ENCODE data around the gene HAUS5.
"Not testable (repeated sequence)": the region's sequence is repeated elsewhere in the genome, so short reads cannot be mapped to it uniquely, and the experiment has no call there.

Gene HAUS5

DNA sequence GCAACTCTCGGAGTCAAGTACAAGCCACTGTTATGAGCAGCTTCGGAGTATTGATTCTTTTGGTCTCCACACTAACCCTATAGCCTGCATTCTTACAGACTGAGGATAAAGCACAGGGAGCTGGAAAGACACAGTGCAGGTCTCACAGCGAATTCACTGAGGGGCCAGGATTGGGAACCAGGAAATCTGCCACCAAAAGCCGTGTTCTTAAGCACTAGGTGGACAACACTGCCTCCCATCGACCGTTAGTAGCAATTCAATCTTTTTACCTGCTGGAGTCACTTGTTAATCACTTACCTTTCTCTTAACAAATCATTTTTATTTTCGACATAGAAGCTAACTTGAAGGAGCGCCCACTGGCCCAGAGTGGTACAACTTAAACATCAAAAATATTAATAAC is 20.3 kb upstream of the HAUS5 start:
- no peaks in the 10 kb centered on the region for H3K9me3 Mint-ChIP-seq
- no peak overlapping the region for H3K27ac Mint-ChIP-seq
- DNase-seq (no peak), ATAC-seq (replicated peaks) (no peak)
- H3K27me3 Mint-ChIP-seq = peaks cover 8 to 19% of the 10 kb centered on the region in 2 donors
- peaks cover 0 to 4% of the 10 kb centered on the region in 2 donors for H3K4me1 Mint-ChIP-seq (ENCODE audit: low read depth in 2 of 2)
- peaks cover 6% of the 10 kb centered on the region for H3K36me3 Mint-ChIP-seq (ENCODE audit: insufficient read depth)
- no peak overlapping the region for H3K4me3 Mint-ChIP-seq

GRCh38 chr19:35595026-35595425 is 17.5 kb upstream of the HAUS5 start:
- ATAC-seq (replicated peaks); H3K4me3 Mint-ChIP-seq; H3K4me1 Mint-ChIP-seq (ENCODE audit: low read depth in 2 of 2); H3K9me3 Mint-ChIP-seq; H3K27ac Mint-ChIP-seq; H3K36me3 Mint-ChIP-seq (ENCODE audit: insufficient read depth); DNase-seq: not testable (repeated sequence)
- peaks cover 15 to 31% of the 10 kb centered on the region in 2 donors for H3K27me3 Mint-ChIP-seq

DNA sequence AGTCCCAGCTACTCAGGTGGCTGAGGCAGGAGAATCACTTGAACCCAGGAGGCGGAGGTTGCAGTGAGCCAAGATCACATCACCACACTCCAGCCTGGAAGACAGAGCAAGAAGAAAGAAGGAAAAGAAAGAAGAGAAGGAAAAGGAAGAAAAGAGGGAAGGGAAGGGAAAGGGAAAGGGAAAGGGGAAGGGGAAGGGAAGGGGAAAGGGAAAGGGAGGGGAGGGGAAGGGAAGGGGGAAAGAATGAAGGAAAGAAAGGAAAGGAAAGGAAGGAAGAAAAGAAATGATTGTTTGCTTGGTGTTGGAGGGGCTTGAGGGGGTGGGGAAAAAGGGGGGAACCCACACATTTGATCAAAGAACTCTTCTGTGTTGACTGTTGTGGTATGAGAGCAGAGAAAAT is 16.6 kb upstream of the HAUS5 start:
- Mint-ChIP-seq H3K9me3 (no peaks in the 10 kb centered on the region), H3K4me1 (ENCODE audit: low read depth in 2 of 2) (peaks cover 0 to 4% of the 10 kb centered on the region in 2 donors), H3K27ac (no peak overlapping the region), H3K27me3 (peaks cover 20 to 40% of the 10 kb centered on the region in 2 donors), H3K36me3 (ENCODE audit: insufficient read depth) (peaks cover 6% of the 10 kb centered on the region), H3K4me3 (no peak overlapping the region)
- no peak for DNase-seq
- no peak for ATAC-seq (replicated peaks)

DNA sequence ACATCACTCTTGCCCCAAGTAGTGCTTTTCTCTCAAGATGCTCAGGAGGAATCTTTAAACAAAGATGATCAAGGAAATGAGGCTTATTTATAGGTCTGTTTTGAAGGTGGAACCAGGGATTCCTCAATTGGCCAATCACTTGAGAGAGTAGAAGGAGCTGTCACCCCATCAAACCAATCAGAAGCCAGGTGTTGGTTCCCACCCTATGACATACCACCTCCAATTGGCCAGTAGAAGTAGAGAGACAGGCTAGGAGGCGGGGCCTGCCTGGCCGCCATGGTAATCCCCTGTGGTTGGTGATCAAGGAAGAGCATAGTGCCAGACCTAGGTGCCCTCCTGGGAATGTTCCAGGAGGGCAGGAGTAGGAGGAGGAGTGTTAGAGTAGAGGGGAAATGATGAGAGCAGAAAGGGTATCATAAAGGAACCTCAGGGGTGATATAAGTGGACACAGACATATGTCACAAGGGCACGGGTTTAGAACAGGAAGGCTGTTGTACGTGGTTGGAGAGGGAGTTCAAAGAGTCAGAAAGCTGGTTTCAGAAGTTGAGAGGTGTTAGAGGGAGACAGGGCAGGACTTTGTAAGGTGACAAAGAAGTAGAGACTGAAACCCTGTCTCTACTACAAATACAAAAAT is 16.1 kb upstream of the HAUS5 start:
- H3K27me3 Mint-ChIP-seq = peaks cover 20 to 46% of the 10 kb centered on the region in 2 donors
- ATAC-seq (replicated peaks) (peak; percentile 21), DNase-seq (no peak)
- no peak overlapping the region for H3K27ac Mint-ChIP-seq
- H3K9me3 Mint-ChIP-seq = no peaks in the 10 kb centered on the region
- H3K36me3 Mint-ChIP-seq (ENCODE audit: insufficient read depth) = peaks cover 6% of the 10 kb centered on the region
- H3K4me1 Mint-ChIP-seq (ENCODE audit: low read depth in 2 of 2) = peaks cover 0 to 4% of the 10 kb centered on the region in 2 donors
- no peak overlapping the region for H3K4me3 Mint-ChIP-seq

- ATAC-seq (replicated peaks) (no peak), DNase-seq (no peak)
- Mint-ChIP-seq H3K4me1 (ENCODE audit: low read depth in 2 of 2) (no peaks in the 10 kb centered on the region), H3K27me3 (peaks cover 12 to 40% of the 10 kb centered on the region in 2 donors), H3K4me3 (no peak overlapping the region), H3K9me3 (no peaks in the 10 kb centered on the region), H3K27ac (no peak overlapping the region), H3K36me3 (ENCODE audit: insufficient read depth) (peaks cover 2% of the 10 kb centered on the region)
Measured at GRCh38 chr19:35601971-35602370, 10.6 kb upstream of the HAUS5 start.

DNA sequence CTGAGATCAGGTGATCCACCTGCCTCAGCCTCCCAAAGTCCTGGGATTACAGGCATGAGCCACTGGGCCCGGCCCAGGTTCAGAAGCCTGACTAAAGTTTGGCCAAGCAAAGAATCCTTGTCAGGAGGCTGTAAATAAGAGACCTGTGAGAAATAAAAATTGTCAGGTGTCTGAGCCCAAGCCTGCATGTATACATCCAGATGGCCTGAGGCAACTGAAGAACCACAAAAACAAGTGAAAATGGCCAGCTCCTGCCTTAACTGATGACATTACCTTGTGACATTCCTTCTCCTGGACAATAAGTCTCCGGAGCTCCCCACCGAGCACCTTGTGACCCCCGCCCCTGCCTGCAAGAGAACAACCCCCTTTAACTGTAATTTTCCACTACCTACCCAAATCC is 8.1 kb upstream of the HAUS5 start:
- not testable (repeated sequence) for H3K36me3 Mint-ChIP-seq (ENCODE audit: insufficient read depth); DNase-seq; H3K4me3 Mint-ChIP-seq; ATAC-seq (replicated peaks); H3K4me1 Mint-ChIP-seq (ENCODE audit: low read depth in 2 of 2); H3K9me3 Mint-ChIP-seq; H3K27ac Mint-ChIP-seq
- peaks cover 5 to 22% of the 10 kb centered on the region in 2 donors for H3K27me3 Mint-ChIP-seq

- DNase-seq; H3K27me3 Mint-ChIP-seq; H3K27ac Mint-ChIP-seq; H3K4me3 Mint-ChIP-seq; H3K9me3 Mint-ChIP-seq; H3K4me1 Mint-ChIP-seq (ENCODE audit: low read depth in 2 of 2); ATAC-seq (replicated peaks): not testable (repeated sequence)
- peaks cover 15% of the 10 kb centered on the region for H3K36me3 Mint-ChIP-seq (ENCODE audit: insufficient read depth)
Measured at GRCh38 chr19:35607170-35607569, 5.4 kb upstream of the HAUS5 start.

- Mint-ChIP-seq H3K9me3 (peaks cover 0 to 6% of the 10 kb centered on the region in 2 donors), H3K36me3 (ENCODE audit: insufficient read depth) (peaks cover 20% of the 10 kb centered on the region), H3K4me1 (ENCODE audit: low read depth in 2 of 2) (peaks cover 0 to 14% of the 10 kb centered on the region in 2 donors), H3K27me3 (no peaks in the 10 kb centered on the region), H3K27ac (no peak overlapping the region), H3K4me3 (no peak overlapping the region)
- no peak for DNase-seq
- no peak for ATAC-seq (replicated peaks)
Measured at GRCh38 chr19:35607661-35608060, 4.9 kb upstream of the HAUS5 start.

GRCh38 chr19:35608251-35608650 is 4.3 kb upstream of the HAUS5 start:
- peaks cover 21% of the 10 kb centered on the region for H3K36me3 Mint-ChIP-seq (ENCODE audit: insufficient read depth)
- H3K4me1 Mint-ChIP-seq (ENCODE audit: low read depth in 2 of 2) = peaks cover 0 to 14% of the 10 kb centered on the region in 2 donors
- H3K27ac Mint-ChIP-seq = no peak overlapping the region
- peaks cover 0 to 6% of the 10 kb centered on the region in 2 donors for H3K9me3 Mint-ChIP-seq
- H3K4me3 Mint-ChIP-seq = no peak overlapping the region
- DNase-seq = no peak
- H3K27me3 Mint-ChIP-seq = no peaks in the 10 kb centered on the region
- no peak for ATAC-seq (replicated peaks)

- Mint-ChIP-seq H3K4me1 (ENCODE audit: low read depth in 2 of 2) (peaks cover 0 to 21% of the 10 kb centered on the region in 2 donors), H3K27ac (peak overlapping the region; percentile 35 to 51), H3K4me3 (no peak overlapping the region), H3K9me3 (peaks cover 0 to 6% of the 10 kb centered on the region in 2 donors), H3K27me3 (no peaks in the 10 kb centered on the region), H3K36me3 (ENCODE audit: insufficient read depth) (peaks cover 32% of the 10 kb centered on the region)
- ATAC-seq (replicated peaks) = no peak
- DNase-seq = no peak
Measured at GRCh38 chr19:35609851-35610353, 2.6 kb upstream of the HAUS5 start.

DNA sequence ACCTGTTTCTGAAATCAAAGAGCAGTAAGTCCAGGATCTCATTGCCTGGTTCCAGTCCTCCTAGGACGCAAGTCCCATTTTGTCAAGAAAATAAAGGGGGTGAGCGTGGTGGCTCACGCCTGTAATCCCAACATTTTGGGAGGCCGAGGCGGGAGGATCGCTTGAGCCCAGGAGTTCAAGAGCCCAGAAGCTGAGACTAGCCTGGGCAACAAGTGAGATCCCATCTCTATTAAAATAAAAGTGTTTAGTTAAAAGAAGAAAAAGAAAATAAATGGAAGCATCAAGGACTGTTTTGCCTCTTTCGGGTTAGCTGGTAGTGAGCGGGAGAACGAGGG is 344 bp upstream of the HAUS5 start:
- no peaks in the 10 kb centered on the region for H3K27me3 Mint-ChIP-seq
- H3K27ac Mint-ChIP-seq = peak overlapping the region; percentile 94 to 95
- peaks cover 0 to 21% of the 10 kb centered on the region in 2 donors for H3K4me1 Mint-ChIP-seq (ENCODE audit: low read depth in 2 of 2)

GRCh38 chr19:35613574-35613973 is 1.0 kb downstream of the HAUS5 start:
- Mint-ChIP-seq H3K4me1 (ENCODE audit: low read depth in 2 of 2) (peaks cover 0 to 21% of the 10 kb centered on the region in 2 donors), H3K27ac (peak overlapping the region; percentile 94 to 95), H3K36me3 (ENCODE audit: insufficient read depth) (peaks cover 37% of the 10 kb centered on the region), H3K27me3 (no peaks in the 10 kb centered on the region), H3K9me3 (peaks cover 0 to 3% of the 10 kb centered on the region in 2 donors), H3K4me3 (peak overlapping the region; percentile 82 to 87)
- ATAC-seq (replicated peaks) = no peak
- no peak for DNase-seq

More for the DNA sequence above, 344 bp upstream of the HAUS5 start:
- Mint-ChIP-seq H3K36me3 (ENCODE audit: insufficient read depth) (peaks cover 37% of the 10 kb centered on the region), H3K9me3 (peaks cover 0 to 6% of the 10 kb centered on the region in 2 donors), H3K4me3 (peak overlapping the region; percentile 82 to 87)
- DNase-seq = no peak
- ATAC-seq (replicated peaks) = no peak

DNA sequence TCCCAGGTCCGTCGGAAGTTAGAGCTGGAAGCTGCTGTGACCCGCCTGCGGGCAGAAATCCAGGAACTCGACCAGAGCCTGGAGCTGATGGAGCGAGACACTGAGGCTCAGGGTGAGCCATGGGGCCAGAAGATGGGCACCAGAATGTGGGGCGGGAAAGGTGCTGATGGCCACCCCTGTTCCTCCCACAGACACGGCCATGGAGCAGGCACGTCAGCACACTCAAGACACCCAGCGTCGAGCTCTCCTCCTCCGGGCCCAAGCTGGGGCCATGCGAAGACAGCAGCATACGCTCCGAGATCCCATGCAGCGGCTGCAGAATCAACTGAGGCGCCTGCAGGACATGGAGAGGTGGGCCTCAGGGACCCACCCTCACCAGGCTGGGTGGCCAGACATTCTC is 2.5 kb downstream of the HAUS5 start:
- Mint-ChIP-seq H3K27ac (no peak overlapping the region), H3K36me3 (ENCODE audit: insufficient read depth) (peaks cover 34% of the 10 kb centered on the region)

GRCh38 chr19:35618857-35619256 is 6.3 kb downstream of the HAUS5 start:
- Mint-ChIP-seq H3K9me3 (no peaks in the 10 kb centered on the region), H3K36me3 (ENCODE audit: insufficient read depth) (peaks cover 24% of the 10 kb centered on the region), H3K4me3 (no peak overlapping the region), H3K27me3 (no peaks in the 10 kb centered on the region), H3K27ac (no peak overlapping the region), H3K4me1 (ENCODE audit: low read depth in 2 of 2) (peaks cover 0 to under 1% of the 10 kb centered on the region in 2 donors)
- no peak for ATAC-seq (replicated peaks)
- DNase-seq = no peak

More for the DNA sequence above, 2.5 kb downstream of the HAUS5 start:
- no peaks in the 10 kb centered on the region for H3K9me3 Mint-ChIP-seq
- no peak for DNase-seq
- peaks cover 0 to 14% of the 10 kb centered on the region in 2 donors for H3K4me1 Mint-ChIP-seq (ENCODE audit: low read depth in 2 of 2)
- H3K27me3 Mint-ChIP-seq = no peaks in the 10 kb centered on the region
- ATAC-seq (replicated peaks) = no peak
- H3K4me3 Mint-ChIP-seq = no peak overlapping the region
